Coronary artery (tissue), 2 donors: ENCODE results near the gene KRT71.
A peak's percentile ranks its signal among the peaks of the same experiment; 100 is the strongest.

Experiments used
- DNase-seq: peaks from one replicate; pipeline ENCODE4 v3.0.0-alpha.2; 2017; ENCODE audit warnings: low spot score
- H3K27ac ChIP-seq, 2 donors: fragments of 200-600 bp; sonication (generic); one replicate each; pipeline ENCODE4 v1.5.1; 2016 to 2019
- H3K4me3 ChIP-seq: fragments of 200-600 bp; sonication (generic); 2 replicates; pipeline ENCODE4 v1.5.1; 2016; ENCODE audit warnings: mild to moderate bottlenecking, moderate library complexity
- CTCF ChIP-seq: fragments of 200-600 bp; sonication (generic); IDR thresholded peaks from one replicate; pipeline ENCODE4 v1.5.1; 2019; ENCODE audit warnings: antibody characterized with exemption

Gene KRT71

GRCh38 chr12:52522346-52523011, 30.5 kb downstream of the KRT71 start:
- Histone ChIP-seq H3K27ac (no peak overlapping the region), H3K4me3 (no peak overlapping the region)
- no peak for TF ChIP-seq CTCF
- peak; percentile 53 for DNase-seq

- peak; percentile 70 for DNase-seq
- Histone ChIP-seq H3K4me3 (no peak overlapping the region), H3K27ac (no peak overlapping the region)
- no peak for TF ChIP-seq CTCF
Observed at GRCh38 chr12:52521568-52522266, 31.2 kb downstream of the KRT71 start.

GRCh38 chr12:52521175-52521567, 31.8 kb downstream of the KRT71 start:
- H3K4me3 ChIP-seq: no peak overlapping the region
- no peak for TF ChIP-seq CTCF
- DNase-seq: peak; percentile 59
- H3K27ac ChIP-seq: no peak overlapping the region

DNA sequence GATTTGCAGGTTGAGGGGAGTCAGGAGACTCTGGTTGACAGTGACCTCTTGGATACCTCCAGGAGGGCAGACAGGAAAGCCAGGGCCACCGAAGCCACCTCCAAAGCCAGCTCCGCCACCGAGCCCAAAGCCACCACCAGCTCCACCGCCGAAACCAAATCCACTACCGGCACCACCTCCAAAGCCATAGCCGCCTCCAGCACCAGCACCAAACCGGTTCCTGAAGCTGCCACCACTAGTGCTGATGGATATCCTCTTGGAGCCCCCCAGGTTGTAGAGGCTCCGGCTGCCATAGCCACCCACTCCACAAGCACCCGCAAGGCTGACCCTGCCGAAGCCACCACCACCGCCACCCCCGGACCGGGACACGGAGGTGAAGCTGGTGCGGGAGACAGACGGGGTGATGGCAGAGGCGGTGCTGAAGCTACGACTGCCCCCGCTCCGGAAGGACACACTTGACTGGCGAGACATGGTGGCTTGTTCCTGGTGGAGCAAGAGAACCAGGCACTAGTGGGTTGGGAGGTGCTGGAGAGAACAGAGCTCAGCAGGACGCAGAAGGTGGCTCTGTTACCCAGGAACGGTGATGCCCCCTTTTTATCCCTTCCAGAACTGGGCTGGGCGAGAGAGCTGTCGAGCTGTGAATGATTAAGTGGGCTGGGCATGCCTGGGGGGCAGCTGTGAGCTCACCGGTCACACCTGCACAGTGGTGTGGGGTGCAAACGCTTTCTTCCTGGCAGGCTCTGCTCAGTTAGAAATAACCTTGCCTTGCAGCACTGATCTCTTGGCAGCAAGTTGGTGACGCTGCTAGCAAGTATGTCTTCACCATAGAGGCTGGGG, 32.9 kb downstream of the KRT71 start, which contains the start of gene KRT5:
Gene KRT5 (minus strand): TSS at position 569 of the 837 bp plus-strand sequence. CDS start 98 bp downstream, at position 471.
- no peak for TF ChIP-seq CTCF
- peak; percentile 63 for DNase-seq

GRCh38 chr12:52519387-52519703, 33.6 kb downstream of the KRT71 start:
- H3K4me3 ChIP-seq: no peak overlapping the region
- DNase-seq: no peak
- no peak overlapping the region for H3K27ac ChIP-seq
- no peak for TF ChIP-seq CTCF

More for the DNA sequence above, 32.9 kb downstream of the KRT71 start, which contains the start of gene KRT5:
- H3K27ac ChIP-seq: no peak within 1 kb of the TSS
- H3K4me3 ChIP-seq: no peak within 1 kb of the TSS

GRCh38 chr12:52518574-52519386, 34.2 kb downstream of the KRT71 start:
- no peak for TF ChIP-seq CTCF
- H3K4me3 ChIP-seq: no peak overlapping the region
- DNase-seq: peak; percentile 50
- H3K27ac ChIP-seq: no peak overlapping the region
